Fibroblast of skin of abdomen (primary cell): ENCODE data around the gene NPRL2. TPM values are rescaled to one million over a fixed set of nuclear protein-coding genes. Genes with fewer than 3 reads are reported as not detected.

Experiments used
- DNase-seq: peaks from one replicate; pipeline ENCODE4 v3.0.0-alpha.2; 2013
- polyA plus RNA-seq, 2 experiments: library from polyadenylated mRNA; unstranded; fragments of 120-200 nt; gene quantifications; one replicate each; pipeline ENCODE4 v1.2.1, GENCODE V29; 2013; ENCODE audit not compliant: insufficient read length in 2 of 2

Gene NPRL2
- polyA plus RNA-seq (2013, experiment 1 of 2; ENCODE audit: insufficient read length): 20.2 TPM
- 23.2 TPM for polyA plus RNA-seq (2013, experiment 2 of 2; ENCODE audit: insufficient read length)

GRCh38 chr3:50350527-50351322 lies at the start of gene NPRL2, which contains the start of gene CYB561D2:
NPRL2 (minus strand) TSS chr3:50350775; CDS start chr3:50350652, 123 bp downstream.
CYB561D2 (plus strand) TSS chr3:50350862; CDS start chr3:50351434, 572 bp downstream.
- peak; percentile 90 for DNase-seq

- DNase-seq: no peak
Measured at GRCh38 chr3:50396502-50396901, 45.9 kb upstream of the NPRL2 start.

GRCh38 chr3:50395070-50395860 lies 44.7 kb upstream of the NPRL2 start:
- DNase-seq: no peak

- DNase-seq: no peak
Measured at GRCh38 chr3:50393061-50393460, 42.5 kb upstream of the NPRL2 start.

- DNase-seq: no peak
Measured at GRCh38 chr3:50392101-50392715, 41.6 kb upstream of the NPRL2 start.

- DNase-seq: no peak
Measured at GRCh38 chr3:50390508-50391224, 40.1 kb upstream of the NPRL2 start.

GRCh38 chr3:50389414-50389767 lies 38.8 kb upstream of the NPRL2 start:
- DNase-seq: no peak

GRCh38 chr3:50388720-50389413 lies 38.3 kb upstream of the NPRL2 start:
- DNase-seq: no peak

GRCh38 chr3:50388016-50388719 lies 37.6 kb upstream of the NPRL2 start:
- no peak for DNase-seq

- DNase-seq: no peak
Measured at GRCh38 chr3:50385754-50386153, 35.2 kb upstream of the NPRL2 start.

- DNase-seq: no peak
Measured at GRCh38 chr3:50383750-50384149, 33.2 kb upstream of the NPRL2 start.

- no peak for DNase-seq
Measured at GRCh38 chr3:50382722-50383121, 32.1 kb upstream of the NPRL2 start.

- DNase-seq: no peak
Measured at GRCh38 chr3:50381383-50381782, 30.8 kb upstream of the NPRL2 start.

- DNase-seq: no peak
Measured at GRCh38 chr3:50380405-50381085, 30.0 kb upstream of the NPRL2 start.

GRCh38 chr3:50378757-50379156 lies 28.2 kb upstream of the NPRL2 start:
- no peak for DNase-seq

- DNase-seq: no peak
Measured at GRCh38 chr3:50378024-50378423, 27.4 kb upstream of the NPRL2 start.

- no peak for DNase-seq
Measured at GRCh38 chr3:50375258-50375931, 24.8 kb upstream of the NPRL2 start.

- DNase-seq: no peak
Measured at GRCh38 chr3:50374363-50375257, 24.0 kb upstream of the NPRL2 start.
